Measurements from ENCODE around the gene ZNF33B. TPM values are rescaled to one million over a fixed set of nuclear protein-coding genes. Genes with fewer than 3 reads are reported as not detected.
A peak's percentile ranks its signal among the peaks of the same experiment; 100 is the strongest.
"Not testable (repeated sequence)": the region's sequence is repeated elsewhere in the genome, so short reads cannot be mapped to it uniquely, and the experiment has no call there.

Gene ZNF33B
- total RNA-seq (ENCODE audit: low replicate concordance), result 3.0 and 5.3 TPM in 2 replicates

GRCh38 chr10:42638055-42638820 is at the start of gene ZNF33B:
ZNF33B (minus strand) TSS chr10:42638570; CDS start chr10:42636928, 1,642 bp downstream.
- peak within 1 kb of the TSS; percentile 97 for H3K4me3 ChIP-seq (ENCODE audit: low read depth, low read length)
- peak; percentile 92 for DNase-seq (ENCODE audit: low read depth)
- no peak for TF ChIP-seq CTCF (IDR thresholded peaks at IDR 0.05; ENCODE audit: insufficient read depth, low read length)

GRCh38 chr10:42684517-42684916 is 46.1 kb upstream of the ZNF33B start:
- H3K4me3 ChIP-seq (ENCODE audit: low read depth, low read length), result no peak overlapping the region
- no peak for DNase-seq (ENCODE audit: low read depth)
- no peak for TF ChIP-seq CTCF (IDR thresholded peaks at IDR 0.05; ENCODE audit: insufficient read depth, low read length)

- no peak for TF ChIP-seq CTCF (IDR thresholded peaks at IDR 0.05; ENCODE audit: insufficient read depth, low read length)
- DNase-seq (ENCODE audit: low read depth), result no peak
- no peak overlapping the region for H3K4me3 ChIP-seq (ENCODE audit: low read depth, low read length)
Observed at GRCh38 chr10:42680267-42680666, 41.9 kb upstream of the ZNF33B start.

GRCh38 chr10:42665181-42665979 is 27.0 kb upstream of the ZNF33B start:
- not testable (repeated sequence) for H3K4me3 ChIP-seq (ENCODE audit: low read depth, low read length); DNase-seq (ENCODE audit: low read depth)

- no peak overlapping the region for H3K4me3 ChIP-seq (ENCODE audit: low read depth, low read length)
- DNase-seq (ENCODE audit: low read depth), result no peak
- no peak for TF ChIP-seq CTCF (IDR thresholded peaks at IDR 0.05; ENCODE audit: insufficient read depth, low read length)
Observed at GRCh38 chr10:42654419-42654818, 16.0 kb upstream of the ZNF33B start.

- H3K4me3 ChIP-seq (ENCODE audit: low read depth, low read length), result no peak overlapping the region
- TF ChIP-seq CTCF (IDR thresholded peaks at IDR 0.05; ENCODE audit: insufficient read depth, low read length), result no peak
- DNase-seq (ENCODE audit: low read depth), result no peak
Observed at GRCh38 chr10:42652858-42653257, 14.5 kb upstream of the ZNF33B start.

- no peak for DNase-seq (ENCODE audit: low read depth)
- H3K4me3 ChIP-seq (ENCODE audit: low read depth, low read length), result no peak overlapping the region
- TF ChIP-seq CTCF (IDR thresholded peaks at IDR 0.05; ENCODE audit: insufficient read depth, low read length), result no peak
Observed at GRCh38 chr10:42650374-42650773, 12.0 kb upstream of the ZNF33B start.

All from fibroblast of the aortic adventitia (primary cell).